NT2/D1 (cell line): ENCODE measurements around the gene CD2AP.

Experiments
- SUZ12 ChIP-seq: IDR thresholded peaks from 2 replicates; pipeline ENCODE4 v1.6.1; 2011; ENCODE audit not compliant: insufficient read length, insufficient read depth; ENCODE audit errors: extremely low read depth
- YY1 ChIP-seq: IDR thresholded peaks from 2 replicates; pipeline ENCODE4 v1.6.1; 2011; ENCODE audit not compliant: insufficient read length, insufficient read depth

DNA sequence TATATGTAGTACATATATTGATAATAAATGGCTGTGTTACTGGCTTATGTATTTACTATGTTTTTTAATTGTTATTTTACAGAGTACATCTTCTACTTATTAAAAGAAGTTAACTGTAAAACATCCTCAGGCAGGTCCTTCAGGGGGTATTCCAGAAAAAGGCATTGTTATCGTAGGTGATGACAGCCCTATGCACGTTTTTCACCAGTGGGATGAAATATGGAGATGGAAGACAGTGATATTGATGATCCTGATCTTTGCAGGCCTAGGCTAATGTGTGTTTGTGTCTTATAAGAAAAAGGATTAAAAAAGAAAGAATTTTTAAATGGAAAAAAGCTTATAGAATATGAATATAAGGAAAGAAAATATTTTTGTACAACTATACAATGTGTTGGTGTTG lies 7.5 kb downstream of the CD2AP start:
- TF ChIP-seq YY1 (no peak), SUZ12 (no peak)
